ENCODE results near the gene MAEA. TPM values are rescaled to one million over a fixed set of nuclear protein-coding genes. Genes with fewer than 3 reads are reported as not detected.

MAEA gene
- total and polyA plus RNA-seq, 11 donors: 38.1 to 57.2 (median 45.1) TPM

- Histone ChIP-seq H3K36me3 (peaks cover 0 to 45% (median 8%) of the 10 kb centered on the region in 9 donors), H3K27ac (no peak overlapping the region)
- intact Hi-C loops (cut with DNase I): loop anchor here in 9 of 10 donors (5.0 to 10.0 kb wide), 6 partner anchors 152 to 367 kb away; partner anchors contain the start of genes TACC3 (in 6 of the 9) and TMEM129 (in 6 of the 9)
These were observed 70.3 kb downstream of the MAEA start for GRCh38 chr4:1359976-1360375.

GRCh38 chr4:1360423-1361283 is 71.0 kb downstream of the MAEA start:
- ATAC-seq (no peak), DNase-seq (no peak)
- H3K27ac ChIP-seq: peak overlapping the region in 1 of 12 donors; percentile 5
- WGBS, 4 donors: 87 to 94% (median 89%) methylated on average over 11 to 29 of the region's 29 CpGs
- H3K4me3 ChIP-seq: no peak overlapping the region
- no peaks in the 10 kb centered on the region for H3K9me3 ChIP-seq
- peaks cover 0 to 43% (median 8%) of the 10 kb centered on the region in 9 donors for H3K36me3 ChIP-seq
- no peaks in the 10 kb centered on the region for H3K27me3 ChIP-seq
- TF ChIP-seq POLR2A (IDR thresholded peaks at IDR 0.05): no peak
- no peak for TF ChIP-seq CTCF (IDR thresholded peaks at IDR 0.05)
- intact Hi-C loops (cut with DNase I): no loop called here
- peaks cover 0 to 4% (median 0%) of the 10 kb centered on the region in 12 donors for H3K4me1 ChIP-seq

More at GRCh38 chr4:1359976-1360375, 70.3 kb downstream of the MAEA start:
- no peaks in the 10 kb centered on the region for H3K27me3 ChIP-seq
- H3K4me3 ChIP-seq: no peak overlapping the region
- ATAC-seq: no peak
- WGBS, 4 donors: 91% methylated on average over 12 to 16 of the region's 16 CpGs
- H3K9me3 ChIP-seq: no peaks in the 10 kb centered on the region
- peaks cover 0 to 4% (median 0%) of the 10 kb centered on the region in 12 donors for H3K4me1 ChIP-seq
- TF ChIP-seq CTCF (IDR thresholded peaks at IDR 0.05) (no peak), POLR2A (IDR thresholded peaks at IDR 0.05) (no peak)
- no peak for DNase-seq

- Histone ChIP-seq H3K36me3 (peaks cover 0 to 50% (median 11%) of the 10 kb centered on the region in 9 donors), H3K27me3 (no peaks in the 10 kb centered on the region), H3K9me3 (no peaks in the 10 kb centered on the region), H3K27ac (no peak overlapping the region), H3K4me1 (peaks cover 0 to 1% (median 0%) of the 10 kb centered on the region in 12 donors), H3K4me3 (no peak overlapping the region)
- intact Hi-C loops (cut with DNase I): no loop called here
- DNase-seq (no peak), ATAC-seq (no peak)
- TF ChIP-seq POLR2A (IDR thresholded peaks at IDR 0.05) (no peak), CTCF (IDR thresholded peaks at IDR 0.05) (no peak)
- WGBS, 4 donors: 85 to 93% (median 89%) methylated on average over 18 of the region's 18 CpGs
These were observed 71.7 kb downstream of the MAEA start for GRCh38 chr4:1361431-1361830.

- no peak for ATAC-seq
- no peaks in the 10 kb centered on the region for H3K27me3 ChIP-seq
- H3K36me3 ChIP-seq: peaks cover 0 to 56% (median 11%) of the 10 kb centered on the region in 9 donors
- H3K4me3 ChIP-seq: no peak overlapping the region
- intact Hi-C loops (cut with DNase I): no loop called here
- 92 to 97% (median 94%) methylated on average over 8 to 10 of the region's 10 CpGs for WGBS, 4 donors
- no peak for DNase-seq
- H3K4me1 ChIP-seq: no peaks in the 10 kb centered on the region
- H3K27ac ChIP-seq: no peak overlapping the region
- no peak for TF ChIP-seq CTCF (IDR thresholded peaks at IDR 0.05)
- TF ChIP-seq POLR2A (IDR thresholded peaks at IDR 0.05): no peak
- H3K9me3 ChIP-seq: no peaks in the 10 kb centered on the region
These were observed 72.4 kb downstream of the MAEA start for GRCh38 chr4:1362046-1362445.
